Kidney (tissue), 14 donors: ENCODE data around the gene ADPRHL1. TPM values are rescaled to one million over a fixed set of nuclear protein-coding genes. Genes with fewer than 3 reads are reported as not detected.
A peak's percentile ranks its signal among the peaks of the same experiment; 100 is the strongest.

Experiments used
- DNase-seq, 5 donors: peaks; one replicate each; pipeline ENCODE4 v3.0.0-alpha.2; 2013 to 2020
- FAIRE-seq: peaks from 2 replicates; lab custom pipeline; 2012; peaks lifted over from hg19 to GRCh38; lab: Jason Lieb, UNC
- H3K27ac ChIP-seq, 2 donors: one replicate each; pipeline ENCODE4 v1.7.0; 2013; ENCODE audit warnings: low read depth in 2 of 2, low read length in 2 of 2, inconsistent platforms in 1 of 2
- H3K27me3 ChIP-seq: one replicate; pipeline ENCODE4 v1.7.1; 2013; ENCODE audit warnings: low read length, inconsistent platforms; ENCODE audit not compliant: control insufficient read depth, insufficient read depth
- H3K36me3 ChIP-seq, 3 donors: one replicate each; pipeline versions ENCODE4 v1.7.0 to v1.7.1; 2013; ENCODE audit warnings: low read length in 3 of 3, control low read depth in 1 of 3, inconsistent platforms in 1 of 3; ENCODE audit not compliant: insufficient read depth in 3 of 3, control insufficient read depth in 2 of 3
- H3K4me1 ChIP-seq, 3 donors: one replicate each; pipeline versions ENCODE4 v1.7.0 to v1.7.1; 2013; ENCODE audit warnings: low read length in 3 of 3, inconsistent platforms in 1 of 3, low read depth in 1 of 3; ENCODE audit not compliant: control insufficient read depth in 2 of 3, insufficient read depth in 2 of 3
- H3K4me3 ChIP-seq, 3 donors: one replicate each; pipeline versions ENCODE4 v1.7.0 to v1.8.1; 2013; ENCODE audit warnings: low read length in 3 of 3, control low read depth in 1 of 3, inconsistent platforms in 1 of 3
- H3K9ac ChIP-seq, 3 donors: one replicate each; pipeline versions ENCODE4 v1.7.0 to v1.7.1; 2013; ENCODE audit warnings: low read length in 3 of 3, control low read depth in 1 of 3, inconsistent platforms in 1 of 3
- H3K9me3 ChIP-seq, 3 donors: one replicate each; pipeline versions ENCODE4 v1.7.0 to v1.7.1; 2013; ENCODE audit warnings: low read length in 3 of 3, control low read depth in 1 of 3, inconsistent platforms in 1 of 3; ENCODE audit not compliant: control insufficient read depth in 2 of 3, insufficient read depth in 1 of 3
- intact Hi-C: fragments of 100-400 bp; cut with DNase I; formaldehyde crosslinking; loops from one replicate; pipeline ENCODE4 v1.11.1; 2022
- polyA plus RNA-seq: library from polyadenylated mRNA; stranded (reverse); fragments of 350-450 nt; fragmentation: Illumina TruSeq; extraction: RNeasy Lipid Tissue Mini Kit (QIAGEN cat#74804); gene quantifications from one replicate; pipeline ENCODE4 v1.2.3, GENCODE V29; 2014; ENCODE audit warnings: low read depth, low replicate concordance; ENCODE audit not compliant: insufficient read depth
- total RNA-seq: library from RNA; stranded (reverse); fragmentation: NEBNext Ultra II Directional; extraction: Animal tissue kit (Norgen Biotek cat#: 25700); gene quantifications from one replicate; pipeline ENCODE4 v1.2.1, GENCODE V29; 2021
- TF ChIP-seq, protein P1 (sequence below): IDR thresholded peaks from 3 replicates; pipeline ENCODE4 v1.5.1; 2012; ENCODE audit warnings: mild to moderate bottlenecking, moderate library complexity, borderline replicate concordance; ENCODE audit not compliant: insufficient read depth; ENCODE audit errors: extremely low read depth
- donor health status: control.
- donor health status: control.
- donor health status: control.
- donor health status: control.
- donor health status: control.
- donor health status: DM: yes; HTN: yes; CAD: no.
- donor health status: Normal renal cell carcinoma (clear cell type).

ADPRHL1 gene
- total and polyA plus RNA-seq, 2 donors from 2014 or later: 1.1 to 1.5 TPM

DNA sequence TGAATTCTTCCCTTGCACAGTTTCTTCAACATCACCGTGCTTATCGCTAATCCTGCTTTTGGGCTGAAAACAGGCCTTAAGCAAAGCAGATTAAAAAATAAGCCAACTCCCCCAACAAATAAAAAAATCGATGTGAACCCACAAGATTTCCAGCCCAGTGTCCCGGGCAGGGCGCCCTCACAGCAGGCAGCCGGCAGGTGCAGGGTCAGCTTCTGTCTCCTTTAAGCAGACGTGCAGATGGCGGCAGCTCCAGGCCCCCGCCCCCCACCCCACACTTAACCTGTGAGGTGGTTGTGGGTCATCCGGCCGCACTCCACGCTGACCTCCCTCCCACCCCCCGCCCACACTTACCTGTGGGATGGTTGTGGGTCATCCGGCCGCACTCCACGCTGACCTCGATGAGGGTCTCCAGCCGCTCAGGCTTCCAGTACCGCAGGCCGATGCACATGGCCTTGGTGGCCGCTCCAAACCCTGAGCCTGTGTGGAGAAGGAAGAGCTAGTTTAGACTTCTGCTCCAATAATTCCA, 19.8 kb downstream of the ADPRHL1 start:
- intact Hi-C loops: no loop called here
- Histone ChIP-seq H3K27me3 (no peaks in the 10 kb centered on the region), H3K4me3 (no peak overlapping the region), H3K4me1 (no peaks in the 10 kb centered on the region), H3K27ac (no peak overlapping the region), H3K36me3 (no peaks in the 10 kb centered on the region), H3K9me3 (no peaks in the 10 kb centered on the region), H3K9ac (no peak overlapping the region)
- DNase-seq: peak in 1 of 5 donors; percentile 19
- TF ChIP-seq, protein P1, sequence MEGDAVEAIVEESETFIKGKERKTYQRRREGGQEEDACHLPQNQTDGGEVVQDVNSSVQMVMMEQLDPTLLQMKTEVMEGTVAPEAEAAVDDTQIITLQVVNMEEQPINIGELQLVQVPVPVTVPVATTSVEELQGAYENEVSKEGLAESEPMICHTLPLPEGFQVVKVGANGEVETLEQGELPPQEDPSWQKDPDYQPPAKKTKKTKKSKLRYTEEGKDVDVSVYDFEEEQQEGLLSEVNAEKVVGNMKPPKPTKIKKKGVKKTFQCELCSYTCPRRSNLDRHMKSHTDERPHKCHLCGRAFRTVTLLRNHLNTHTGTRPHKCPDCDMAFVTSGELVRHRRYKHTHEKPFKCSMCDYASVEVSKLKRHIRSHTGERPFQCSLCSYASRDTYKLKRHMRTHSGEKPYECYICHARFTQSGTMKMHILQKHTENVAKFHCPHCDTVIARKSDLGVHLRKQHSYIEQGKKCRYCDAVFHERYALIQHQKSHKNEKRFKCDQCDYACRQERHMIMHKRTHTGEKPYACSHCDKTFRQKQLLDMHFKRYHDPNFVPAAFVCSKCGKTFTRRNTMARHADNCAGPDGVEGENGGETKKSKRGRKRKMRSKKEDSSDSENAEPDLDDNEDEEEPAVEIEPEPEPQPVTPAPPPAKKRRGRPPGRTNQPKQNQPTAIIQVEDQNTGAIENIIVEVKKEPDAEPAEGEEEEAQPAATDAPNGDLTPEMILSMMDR: no peak
- no peak for FAIRE-seq

- Histone ChIP-seq H3K9me3 (no peaks in the 10 kb centered on the region), H3K4me3 (no peak overlapping the region), H3K27me3 (no peaks in the 10 kb centered on the region), H3K27ac (no peak overlapping the region), H3K4me1 (no peaks in the 10 kb centered on the region), H3K9ac (no peak overlapping the region), H3K36me3 (no peaks in the 10 kb centered on the region)
- DNase-seq (no peak), FAIRE-seq (no peak)
- TF ChIP-seq, protein P1: no peak
- intact Hi-C loops: no loop called here
These were observed 20.6 kb downstream of the ADPRHL1 start for GRCh38 chr13:113432506-113433270.

GRCh38 chr13:113431171-113431570, 22.1 kb downstream of the ADPRHL1 start:
- Histone ChIP-seq H3K9me3 (no peaks in the 10 kb centered on the region), H3K4me1 (no peaks in the 10 kb centered on the region), H3K27ac (no peak overlapping the region), H3K4me3 (no peak overlapping the region), H3K36me3 (no peaks in the 10 kb centered on the region), H3K27me3 (no peaks in the 10 kb centered on the region), H3K9ac (no peak overlapping the region)
- peak in 1 of 5 donors; percentile 32 for DNase-seq
- intact Hi-C loops: no loop called here
- TF ChIP-seq, protein P1: no peak
- no peak for FAIRE-seq
